WTC11 (cell line): ENCODE data around the gene MGRN1. TPM values are rescaled to one million over a fixed set of nuclear protein-coding genes. Genes with fewer than 3 reads are reported as not detected.

ENCODE experiments used
- ATAC-seq: fragments of 200-7000 bp; cut with Tn5 transposase; 2 replicates; pipeline ENCODE4 v1.10.0; 2021; ENCODE audit warnings: mild to moderate bottlenecking, moderate library complexity
- CTCF ChIA-PET: fragments of 300-600 bp; sonication (Branson Sonifier 250); formaldehyde crosslinking; loops from one replicate; lab custom pipeline; 2021; ENCODE audit warnings: antibody characterized with exemption; lab: Charles Lee
- POLR2A ChIA-PET: fragments of 350-600 bp; sonication (Branson Sonifier 250); formaldehyde crosslinking; loops from one replicate; lab custom pipeline; 2021; ENCODE audit warnings: antibody characterized with exemption; lab: Charles Lee
- DNase-seq: peaks from one replicate; pipeline ENCODE4 v3.0.0; 2021; ENCODE audit warnings: low spot score
- H3K27ac Mint-ChIP-seq: 2 replicates; pipeline ENCODE4 v1.8.0; 2021; ENCODE audit warnings: mixed read lengths
- H3K27me3 Mint-ChIP-seq: 2 replicates; pipeline ENCODE4 v1.8.0; 2021; ENCODE audit warnings: low read depth, mild to moderate bottlenecking, moderate library complexity, mixed read lengths
- H3K36me3 Mint-ChIP-seq: 2 replicates; pipeline ENCODE4 v1.8.0; 2021; ENCODE audit warnings: mixed read lengths
- H3K4me1 Mint-ChIP-seq: 2 replicates; pipeline ENCODE4 v1.8.0; 2022; ENCODE audit warnings: mixed read lengths
- H3K4me3 Mint-ChIP-seq: 2 replicates; pipeline ENCODE4 v1.8.0; 2021; ENCODE audit warnings: mild to moderate bottlenecking, moderate library complexity, mixed read lengths
- H3K9me3 Mint-ChIP-seq: 2 replicates; pipeline ENCODE4 v1.8.0; 2021; ENCODE audit warnings: mixed read lengths
- CREM ChIP-seq: sonication (generic); formaldehyde crosslinking; IDR thresholded peaks from 2 replicates; pipeline ENCODE4 v1.8.1; 2022; ENCODE audit warnings: mild to moderate bottlenecking, missing genetic modification reagents, moderate library complexity
- E2F4 ChIP-seq: sonication (generic); formaldehyde crosslinking; IDR thresholded peaks from 2 replicates; pipeline ENCODE4 v1.8.1; 2022; ENCODE audit warnings: low read depth, mild to moderate bottlenecking, moderate library complexity, missing genetic modification reagents, borderline replicate concordance
- E2F5 ChIP-seq: sonication (generic); formaldehyde crosslinking; IDR thresholded peaks from 2 replicates; pipeline ENCODE4 v1.8.1; 2022; ENCODE audit warnings: mild to moderate bottlenecking, moderate library complexity, missing genetic modification reagents
- ELF4 ChIP-seq: sonication (generic); formaldehyde crosslinking; IDR thresholded peaks from 2 replicates; pipeline ENCODE4 v1.8.1; 2022; ENCODE audit warnings: low read depth, mild to moderate bottlenecking, moderate library complexity, missing genetic modification reagents
- EMX1 ChIP-seq: fragments of 250-450 bp; sonication (Bioruptor Pico); IDR thresholded peaks from 2 replicates; pipeline ENCODE4 v1.8.0; 2021; ENCODE audit warnings: mild to moderate bottlenecking
- ERG ChIP-seq: fragments of 250-450 bp; sonication (Bioruptor Pico); IDR thresholded peaks from 2 replicates; pipeline ENCODE4 v1.8.0; 2021; ENCODE audit warnings: mild to moderate bottlenecking
- ETV6 ChIP-seq: sonication (generic); formaldehyde crosslinking; IDR thresholded peaks from 2 replicates; pipeline ENCODE4 v1.8.1; 2022; ENCODE audit warnings: mild to moderate bottlenecking, missing genetic modification reagents
- GRHL2 ChIP-seq: fragments of 250-450 bp; sonication (Bioruptor Pico); IDR thresholded peaks from 2 replicates; pipeline ENCODE4 v1.8.0; 2022; ENCODE audit warnings: mild to moderate bottlenecking, moderate library complexity; ENCODE audit not compliant: insufficient replicate concordance, severe bottlenecking
- GTF2I ChIP-seq: fragments of 250-450 bp; sonication (Bioruptor Pico); conservative IDR thresholded peaks from 2 replicates; pipeline ENCODE4 v1.4.0; 2021; ENCODE audit warnings: mild to moderate bottlenecking
- JAZF1 ChIP-seq: fragments of 250-450 bp; sonication (Bioruptor Pico); IDR thresholded peaks from 2 replicates; pipeline ENCODE4 v1.9.0; 2021; ENCODE audit warnings: moderate library complexity, mild to moderate bottlenecking, inconsistent platforms
- JUN ChIP-seq: sonication (generic); formaldehyde crosslinking; IDR thresholded peaks from 2 replicates; pipeline ENCODE4 v1.8.0; 2023; ENCODE audit warnings: mild to moderate bottlenecking, missing genetic modification reagents
- MXD4 ChIP-seq: fragments of 250-450 bp; sonication (Bioruptor Pico); IDR thresholded peaks from 2 replicates; pipeline ENCODE4 v1.8.0; 2021; ENCODE audit warnings: mild to moderate bottlenecking, moderate library complexity, borderline replicate concordance
- NR2C2 ChIP-seq: sonication (generic); formaldehyde crosslinking; IDR thresholded peaks from 2 replicates; pipeline ENCODE4 v1.8.0; 2022; ENCODE audit warnings: mild to moderate bottlenecking, missing genetic modification reagents
- PREB ChIP-seq: sonication (generic); formaldehyde crosslinking; IDR thresholded peaks from 2 replicates; pipeline ENCODE4 v1.8.1; 2022; ENCODE audit warnings: mild to moderate bottlenecking, missing genetic modification reagents, moderate library complexity, borderline replicate concordance
- RORB ChIP-seq: fragments of 250-450 bp; sonication (Bioruptor Pico); IDR thresholded peaks from 2 replicates; pipeline ENCODE4 v1.9.0; 2021; ENCODE audit warnings: mild to moderate bottlenecking
- SMAD3 ChIP-seq: sonication (generic); formaldehyde crosslinking; IDR thresholded peaks from 2 replicates; pipeline ENCODE4 v1.8.0; 2022; ENCODE audit warnings: missing genetic modification reagents, mild to moderate bottlenecking, borderline replicate concordance
- SMAD4 ChIP-seq: sonication (generic); formaldehyde crosslinking; IDR thresholded peaks from 2 replicates; pipeline ENCODE4 v1.8.0; 2022; ENCODE audit warnings: mild to moderate bottlenecking, missing genetic modification reagents
- SP1 ChIP-seq: sonication (generic); formaldehyde crosslinking; conservative IDR thresholded peaks from 2 replicates; pipeline ENCODE4 v1.8.1; 2022; ENCODE audit warnings: missing genetic modification reagents
- TCF7 ChIP-seq: sonication (generic); formaldehyde crosslinking; IDR thresholded peaks from 2 replicates; pipeline ENCODE4 v1.8.0; 2022; ENCODE audit warnings: mild to moderate bottlenecking, low read depth, missing genetic modification reagents, moderate library complexity
- TEAD1 ChIP-seq: sonication (generic); formaldehyde crosslinking; IDR thresholded peaks from 2 replicates; pipeline ENCODE4 v1.8.0; 2022; ENCODE audit warnings: mild to moderate bottlenecking, missing genetic modification reagents
- USF1 ChIP-seq: sonication (generic); formaldehyde crosslinking; IDR thresholded peaks from 2 replicates; pipeline ENCODE4 v1.8.0; 2022; ENCODE audit warnings: mild to moderate bottlenecking, missing genetic modification reagents
- USF2 ChIP-seq: sonication (generic); formaldehyde crosslinking; IDR thresholded peaks from 2 replicates; pipeline ENCODE4 v1.8.1; 2023; ENCODE audit warnings: mild to moderate bottlenecking, missing genetic modification reagents, moderate library complexity
- ZNF396 ChIP-seq: fragments of 250-450 bp; sonication (Bioruptor Pico); IDR thresholded peaks from 2 replicates; pipeline ENCODE4 v1.8.0; 2021; ENCODE audit warnings: mild to moderate bottlenecking, moderate library complexity, borderline replicate concordance
- ZNF416 ChIP-seq: fragments of 250-450 bp; sonication (Bioruptor Pico); IDR thresholded peaks from 2 replicates; pipeline ENCODE4 v1.9.0; 2021; ENCODE audit warnings: mild to moderate bottlenecking, inconsistent platforms
- ZSCAN18 ChIP-seq: fragments of 250-450 bp; sonication (Bioruptor Pico); IDR thresholded peaks from 2 replicates; pipeline ENCODE4 v2.1.2; 2022; ENCODE audit warnings: mild to moderate bottlenecking, moderate library complexity
- total RNA-seq: library from RNA; stranded (reverse); gene quantifications from 3 replicates; pipeline ENCODE4 v1.2.3, GENCODE V29; 2021

Gene MGRN1
- total RNA-seq, 1 experiment from 2014 or later = 88.8 TPM

- ChIA-PET CTCF (interaction anchor here (2.2 to 3.3 kb wide), 2 partner anchors 10 to 23 kb away, joined by 6 to 19 read pairs; no protein-coding TSS in a partner anchor), POLR2A (no interaction called here)
- TF ChIP-seq MXD4 (no peak), ETV6 (CRISPR knock-in tag) (no peak), ELF4 (CRISPR knock-in tag) (no peak), GTF2I (CRISPR knock-in tag) (no peak), SMAD4 (no peak), PREB (CRISPR knock-in tag) (no peak), NR2C2 (CRISPR knock-in tag) (no peak), ZNF416 (CRISPR knock-in tag) (no peak), JAZF1 (CRISPR knock-in tag) (no peak), CREM (CRISPR knock-in tag) (no peak), GRHL2 (CRISPR knock-in tag) (no peak), SMAD3 (no peak), TEAD1 (CRISPR knock-in tag) (no peak), USF2 (CRISPR knock-in tag) (no peak), ERG (CRISPR knock-in tag) (no peak), JUN (no peak), E2F4 (CRISPR knock-in tag) (no peak), E2F5 (CRISPR knock-in tag) (no peak), RORB (CRISPR knock-in tag) (no peak)
- Mint-ChIP-seq H3K36me3 (peaks cover 15% of the 10 kb centered on the region; the same call in 1 of the 2 replicates), H3K4me3 (no peak overlapping the region), H3K27me3 (no peaks in the 10 kb centered on the region), H3K4me1 (peaks cover 3% of the 10 kb centered on the region), H3K9me3 (no peaks in the 10 kb centered on the region), H3K27ac (no peak overlapping the region)
- ATAC-seq (no peak), DNase-seq (no peak)
Measured at GRCh38 chr16:4659363-4660353, 35.0 kb downstream of the MGRN1 start.

GRCh38 chr16:4660454-4661007 is 35.9 kb downstream of the MGRN1 start:
- ChIA-PET POLR2A (interaction anchor here (0.7 kb wide), 1 partner anchor 1507 kb away, joined by 3 read pairs; no protein-coding TSS in a partner anchor), CTCF (interaction anchor here (2.2 to 3.3 kb wide), 2 partner anchors 11 to 22 kb away, joined by 6 to 19 read pairs; no protein-coding TSS in a partner anchor)
- Mint-ChIP-seq H3K4me1 (peaks cover 4% of the 10 kb centered on the region), H3K27me3 (no peaks in the 10 kb centered on the region), H3K27ac (peak overlapping the region; percentile 78; the same call in 1 of the 2 replicates)
- TF ChIP-seq TCF7 (CRISPR knock-in tag) = no peak
- no peak for TF ChIP-seq E2F4 (CRISPR knock-in tag)
- TF ChIP-seq SMAD4 = no peak
- TF ChIP-seq SP1 (CRISPR knock-in tag) = no peak
- no peak for TF ChIP-seq USF1 (CRISPR knock-in tag)
- no peak for TF ChIP-seq ZSCAN18 (CRISPR knock-in tag)
- no peak for TF ChIP-seq ETV6 (CRISPR knock-in tag)
- TF ChIP-seq ZNF396 = no peak
- no peak for TF ChIP-seq EMX1 (CRISPR knock-in tag)
- TF ChIP-seq, all 79 proteins: peak for 0
- Mint-ChIP-seq H3K9me3 (no peaks in the 10 kb centered on the region), H3K36me3 (peaks cover 11% of the 10 kb centered on the region; the same call in 1 of the 2 replicates), H3K4me3 (no peak overlapping the region)
- DNase-seq = no peak
- ATAC-seq = no peak
